Measurements from ENCODE around the gene CAMKMT. TPM values are rescaled to one million over a fixed set of nuclear protein-coding genes. Genes with fewer than 3 reads are reported as not detected.

Gene CAMKMT
- polyA plus RNA-seq, 3 donors, result 4.7 to 7.8 (median 7.0) TPM

DNA sequence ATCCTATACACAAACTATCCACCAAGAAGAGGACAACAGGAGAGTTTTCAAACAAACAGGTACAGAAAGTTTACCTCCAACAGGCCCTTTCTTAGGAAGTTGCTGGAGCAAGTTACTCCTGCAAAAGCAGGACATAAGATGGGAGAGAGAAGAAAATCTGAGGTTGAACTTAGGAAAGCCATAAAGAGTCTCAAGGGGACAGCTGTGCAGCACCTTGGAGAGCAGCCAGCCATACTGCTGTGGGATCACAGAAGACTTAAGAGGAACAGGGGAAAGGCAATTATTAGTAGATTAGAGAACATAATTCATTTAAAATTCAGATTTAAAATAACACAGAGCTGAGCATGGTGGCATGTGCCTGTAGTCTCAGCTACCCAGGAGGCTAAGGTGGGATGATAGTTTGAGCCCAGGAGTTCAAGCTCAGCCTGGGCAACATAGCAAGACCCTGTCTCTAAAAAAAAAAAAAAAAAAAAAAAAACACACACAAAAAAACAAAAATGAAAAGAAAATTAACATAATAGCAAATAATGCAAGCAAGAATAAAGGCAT, 431.6 kb downstream of the CAMKMT start:
- no peaks in the 10 kb centered on the region for H3K4me1 ChIP-seq (ENCODE audit: control insufficient read depth in 1 of 2, insufficient read depth in 2 of 2, low read length in 2 of 2)
- no peak overlapping the region for H3K4me3 Mint-ChIP-seq
- H3K36me3 ChIP-seq (replicated peaks in 1 of 2; ENCODE audit: control insufficient read depth in 1 of 2, insufficient read depth in 2 of 2, low read length in 2 of 2), result no peaks in the 10 kb centered on the region
- H3K4me1 Mint-ChIP-seq, result no peaks in the 10 kb centered on the region
- intact Hi-C loops (cut with micrococcal nuclease), result no loop called here
- no peak overlapping the region for H3K27ac Mint-ChIP-seq
- peaks cover 31 to 50% (median 35%) of the 10 kb centered on the region in 3 donors for H3K27me3 Mint-ChIP-seq (ENCODE audit: low read depth in 3 of 3)
- no peaks in the 10 kb centered on the region for H3K9me3 ChIP-seq (replicated peaks in 1 of 2; ENCODE audit: control insufficient read depth in 1 of 2, insufficient read depth in 1 of 2, low read length in 2 of 2)
- DNase-seq, result no peak
- H2AFZ ChIP-seq (ENCODE audit: insufficient read depth, low read depth, low read length, poor library complexity, severe bottlenecking), result no peak overlapping the region
- H3K27ac ChIP-seq (ENCODE audit: low read depth in 1 of 2, low read length in 2 of 2), result no peak overlapping the region
- TF ChIP-seq, protein P1, sequence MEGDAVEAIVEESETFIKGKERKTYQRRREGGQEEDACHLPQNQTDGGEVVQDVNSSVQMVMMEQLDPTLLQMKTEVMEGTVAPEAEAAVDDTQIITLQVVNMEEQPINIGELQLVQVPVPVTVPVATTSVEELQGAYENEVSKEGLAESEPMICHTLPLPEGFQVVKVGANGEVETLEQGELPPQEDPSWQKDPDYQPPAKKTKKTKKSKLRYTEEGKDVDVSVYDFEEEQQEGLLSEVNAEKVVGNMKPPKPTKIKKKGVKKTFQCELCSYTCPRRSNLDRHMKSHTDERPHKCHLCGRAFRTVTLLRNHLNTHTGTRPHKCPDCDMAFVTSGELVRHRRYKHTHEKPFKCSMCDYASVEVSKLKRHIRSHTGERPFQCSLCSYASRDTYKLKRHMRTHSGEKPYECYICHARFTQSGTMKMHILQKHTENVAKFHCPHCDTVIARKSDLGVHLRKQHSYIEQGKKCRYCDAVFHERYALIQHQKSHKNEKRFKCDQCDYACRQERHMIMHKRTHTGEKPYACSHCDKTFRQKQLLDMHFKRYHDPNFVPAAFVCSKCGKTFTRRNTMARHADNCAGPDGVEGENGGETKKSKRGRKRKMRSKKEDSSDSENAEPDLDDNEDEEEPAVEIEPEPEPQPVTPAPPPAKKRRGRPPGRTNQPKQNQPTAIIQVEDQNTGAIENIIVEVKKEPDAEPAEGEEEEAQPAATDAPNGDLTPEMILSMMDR (IDR thresholded peaks at IDR 0.05), result no peak
- H3K36me3 Mint-ChIP-seq, result no peaks in the 10 kb centered on the region
- no peaks in the 10 kb centered on the region for H3K79me2 ChIP-seq (ENCODE audit: insufficient read depth, low read length)
- H3K9me3 Mint-ChIP-seq, result peaks cover 0 to 4% (median 2%) of the 10 kb centered on the region in 7 donors
- no peak overlapping the region for H3K9ac ChIP-seq (ENCODE audit: insufficient read depth, low read length, poor library complexity, severe bottlenecking)
- H3K4me2 ChIP-seq (replicated peaks; ENCODE audit: extremely low read depth, low read length, poor library complexity, severe bottlenecking), result no peak overlapping the region
- H3K27me3 ChIP-seq (ENCODE audit: control insufficient read depth in 2 of 2, insufficient read depth in 2 of 2, low read length in 2 of 2), result peaks cover 12 to 29% of the 10 kb centered on the region in 2 donors
- no peaks in the 10 kb centered on the region for H4K20me1 ChIP-seq (ENCODE audit: insufficient read depth, low read length)
- H3K4me3 ChIP-seq (replicated peaks in 1 of 3; ENCODE audit: low read depth in 2 of 3, low read length in 3 of 3), result no peak overlapping the region

GRCh38 chr2:44796771-44797170, 435.0 kb downstream of the CAMKMT start:
- no peak overlapping the region for H2AFZ ChIP-seq (ENCODE audit: insufficient read depth, low read depth, low read length, poor library complexity, severe bottlenecking)
- H3K4me2 ChIP-seq (replicated peaks; ENCODE audit: extremely low read depth, low read length, poor library complexity, severe bottlenecking), result no peak overlapping the region
- H3K27me3 Mint-ChIP-seq (ENCODE audit: low read depth in 3 of 3), result peaks cover 51 to 70% (median 56%) of the 10 kb centered on the region in 3 donors
- H3K36me3 Mint-ChIP-seq, result no peaks in the 10 kb centered on the region
- no peak for DNase-seq
- no peaks in the 10 kb centered on the region for H4K20me1 ChIP-seq (ENCODE audit: insufficient read depth, low read length)
- peaks cover 41 to 52% of the 10 kb centered on the region in 2 donors for H3K27me3 ChIP-seq (ENCODE audit: control insufficient read depth in 2 of 2, insufficient read depth in 2 of 2, low read length in 2 of 2)
- no CpG with 5 or more reads among the region's 4 CpGs for WGBS (ENCODE audit: insufficient coverage)
- no peak overlapping the region for H3K27ac Mint-ChIP-seq
- H3K4me3 Mint-ChIP-seq, result no peak overlapping the region
- no peaks in the 10 kb centered on the region for H3K79me2 ChIP-seq (ENCODE audit: insufficient read depth, low read length)
- H3K9ac ChIP-seq (ENCODE audit: insufficient read depth, low read length, poor library complexity, severe bottlenecking), result no peak overlapping the region
- no peak overlapping the region for H3K27ac ChIP-seq (ENCODE audit: low read depth in 1 of 2, low read length in 2 of 2)
- H3K9me3 Mint-ChIP-seq, result peaks cover 0 to 9% (median 3%) of the 10 kb centered on the region in 7 donors
- peaks cover 0 to 20% of the 10 kb centered on the region in 2 donors for H3K9me3 ChIP-seq (replicated peaks in 1 of 2; ENCODE audit: control insufficient read depth in 1 of 2, insufficient read depth in 1 of 2, low read length in 2 of 2)
- H3K4me1 Mint-ChIP-seq, result no peaks in the 10 kb centered on the region
- no peak overlapping the region for H3K4me3 ChIP-seq (replicated peaks in 1 of 3; ENCODE audit: low read depth in 2 of 3, low read length in 3 of 3)
- intact Hi-C loops (cut with micrococcal nuclease), result no loop called here
- H3K4me1 ChIP-seq (ENCODE audit: control insufficient read depth in 1 of 2, insufficient read depth in 2 of 2, low read length in 2 of 2), result no peaks in the 10 kb centered on the region
- H3K36me3 ChIP-seq (replicated peaks in 1 of 2; ENCODE audit: control insufficient read depth in 1 of 2, insufficient read depth in 2 of 2, low read length in 2 of 2), result no peaks in the 10 kb centered on the region
- TF ChIP-seq, protein P1 (IDR thresholded peaks at IDR 0.05), result no peak
